KMS-11 (cell line): ENCODE measurements around the gene C1QTNF1.
"Not testable (repeated sequence)": the region's sequence is repeated elsewhere in the genome, so short reads cannot be mapped to it uniquely, and the experiment has no call there.

Source experiments
- H2AFZ ChIP-seq: fragments of 200-600 bp; sonication (generic); 2 replicates; pipeline ENCODE4 v1.6.1; 2016; ENCODE audit warnings: antibody characterized with exemption, mixed run types, low read depth
- H3K27ac ChIP-seq: fragments of 200-600 bp; sonication (generic); 2 replicates; pipeline ENCODE4 v1.6.1; 2016; ENCODE audit warnings: mild to moderate bottlenecking, mixed run types
- H3K27me3 ChIP-seq: fragments of 200-600 bp; sonication (generic); 2 replicates; pipeline ENCODE4 v1.6.1; 2017; ENCODE audit warnings: mild to moderate bottlenecking, low read depth, mixed run types, moderate library complexity; ENCODE audit not compliant: insufficient read depth
- H3K36me3 ChIP-seq: fragments of 200-600 bp; sonication (generic); 2 replicates; pipeline ENCODE4 v1.6.1; 2017; ENCODE audit warnings: mild to moderate bottlenecking, mixed run types; ENCODE audit not compliant: insufficient read depth
- H3K4me1 ChIP-seq: fragments of 200-600 bp; sonication (generic); 2 replicates; pipeline ENCODE4 v1.6.1; 2016; ENCODE audit warnings: mild to moderate bottlenecking, low read depth, mixed run types; ENCODE audit not compliant: poor library complexity, severe bottlenecking
- H3K4me2 ChIP-seq: fragments of 200-600 bp; sonication (generic); 2 replicates; pipeline ENCODE4 v1.7.0; 2016; ENCODE audit warnings: mild to moderate bottlenecking, mixed run types
- H3K4me3 ChIP-seq: fragments of 200-600 bp; sonication (generic); IDR thresholded peaks from 2 replicates; pipeline ENCODE4 v1.6.1; 2017; ENCODE audit warnings: low read depth, low read length, mixed read lengths; ENCODE audit not compliant: insufficient read depth
- H3K79me2 ChIP-seq: fragments of 200-600 bp; sonication (generic); 2 replicates; pipeline ENCODE4 v1.6.1; 2016; ENCODE audit warnings: low read depth, mixed run types; ENCODE audit not compliant: insufficient read depth
- H3K9ac ChIP-seq: fragments of 200-600 bp; sonication (generic); 2 replicates; pipeline ENCODE4 v1.6.1; 2016; ENCODE audit warnings: mild to moderate bottlenecking, mixed run types
- H4K20me1 ChIP-seq: fragments of 200-600 bp; sonication (generic); 2 replicates; pipeline ENCODE4 v1.6.1; 2016; ENCODE audit warnings: mild to moderate bottlenecking, mixed run types; ENCODE audit not compliant: insufficient read depth
- CTCF ChIP-seq: fragments of 200-600 bp; sonication (generic); conservative IDR thresholded peaks from 2 replicates; pipeline ENCODE4 v1.6.1; 2017; ENCODE audit warnings: low read depth, mild to moderate bottlenecking, antibody characterized with exemption, low read length, moderate library complexity, mixed read lengths

C1QTNF1 gene

GRCh38 chr17:79019632-79020584, 4.1 kb upstream of the C1QTNF1 start:
- no peak overlapping the region for H3K27ac ChIP-seq
- peaks cover 66% of the 10 kb centered on the region for H3K27me3 ChIP-seq
- no peaks in the 10 kb centered on the region for H3K4me1 ChIP-seq
- no peaks in the 10 kb centered on the region for H3K79me2 ChIP-seq
- no peak overlapping the region for H3K9ac ChIP-seq
- no peak overlapping the region for H2AFZ ChIP-seq
- H4K20me1 ChIP-seq: no peaks in the 10 kb centered on the region
- H3K36me3 ChIP-seq: no peaks in the 10 kb centered on the region
- H3K4me3 ChIP-seq: no peak overlapping the region
- no peak overlapping the region for H3K4me2 ChIP-seq
- peak; percentile 93 for TF ChIP-seq CTCF

- Histone ChIP-seq H3K4me1 (no peaks in the 10 kb centered on the region), H3K4me2 (no peak overlapping the region)
These were observed 3.2 kb upstream of the C1QTNF1 start for GRCh38 chr17:79020631-79021301.

GRCh38 chr17:79021929-79022328, 2.0 kb upstream of the C1QTNF1 start:
- not testable (repeated sequence) for H3K36me3 ChIP-seq, H3K4me3 ChIP-seq, H3K4me1 ChIP-seq, H2AFZ ChIP-seq, H3K9ac ChIP-seq, H3K79me2 ChIP-seq, H3K4me2 ChIP-seq, H4K20me1 ChIP-seq, H3K27ac ChIP-seq
- peaks cover 82% of the 10 kb centered on the region for H3K27me3 ChIP-seq

More at GRCh38 chr17:79020631-79021301, 3.2 kb upstream of the C1QTNF1 start:
- no peak overlapping the region for H3K27ac ChIP-seq
- H3K36me3 ChIP-seq: no peaks in the 10 kb centered on the region
- H2AFZ ChIP-seq: no peak overlapping the region
- H4K20me1 ChIP-seq: no peaks in the 10 kb centered on the region
- no peak overlapping the region for H3K9ac ChIP-seq
- H3K4me3 ChIP-seq: no peak overlapping the region
- TF ChIP-seq CTCF: no peak
- H3K79me2 ChIP-seq: no peaks in the 10 kb centered on the region
- H3K27me3 ChIP-seq: peaks cover 71% of the 10 kb centered on the region

- no peak overlapping the region for H3K4me3 ChIP-seq
- no peaks in the 10 kb centered on the region for H3K4me1 ChIP-seq
- H3K27me3 ChIP-seq: peaks cover 89% of the 10 kb centered on the region
- no peak overlapping the region for H3K4me2 ChIP-seq
- TF ChIP-seq CTCF: no peak
- H3K27ac ChIP-seq: no peak overlapping the region
- H3K9ac ChIP-seq: no peak overlapping the region
- no peaks in the 10 kb centered on the region for H3K36me3 ChIP-seq
- H3K79me2 ChIP-seq: no peaks in the 10 kb centered on the region
- H4K20me1 ChIP-seq: no peaks in the 10 kb centered on the region
- no peak overlapping the region for H2AFZ ChIP-seq
These were observed 1.4 kb upstream of the C1QTNF1 start for GRCh38 chr17:79022507-79022991.
